Lower leg skin (tissue), 4 donors: ENCODE data around the gene PATZ1. TPM values are rescaled to one million over a fixed set of nuclear protein-coding genes. Genes with fewer than 3 reads are reported as not detected.
"Not testable (repeated sequence)": the region's sequence is repeated elsewhere in the genome, so short reads cannot be mapped to it uniquely, and the experiment has no call there.

Experiments used
- DNase-seq, 2 donors: peaks; one replicate each; pipeline ENCODE4 v3.0.0-alpha.2; 2019; ENCODE audit warnings: low spot score in 2 of 2
- H3K4me3 ChIP-seq: fragments of 200-600 bp; sonication (generic); 2 replicates; pipeline ENCODE4 v1.5.1; 2017; ENCODE audit warnings: mild to moderate bottlenecking, low read depth; ENCODE audit not compliant: poor library complexity, severe bottlenecking
- POLR2A ChIP-seq, 2 donors: fragments of 450-650 bp; IDR thresholded peaks; one replicate each; pipeline ENCODE4 v1.6.1; 2016 to 2017; ENCODE audit warnings: antibody characterized with exemption in 2 of 2, mild to moderate bottlenecking in 1 of 2, moderate library complexity in 1 of 2
- WGBS, 2 donors: methylation state at CpG; one replicate each; pipeline ENCODE4 v1.1.5; 2018; 5-methylcytosine and 5-hydroxymethylcytosine counted together
- intact Hi-C: fragments of 100-400 bp; cut with DNase I; formaldehyde crosslinking; loops from one replicate; pipeline ENCODE4 v1.15.0; 2023; ENCODE audit warnings: low total_unique reads
- total RNA-seq, 4 donors: library from RNA; depleted of rRNA; stranded (reverse); fragments of >200 nt; gene quantifications; one replicate each; pipeline ENCODE4 v1.1.0, GENCODE V29; 2016
- TF ChIP-seq, protein P1 (sequence below), 3 donors: fragments of 450-650 bp; IDR thresholded peaks; one replicate each; pipeline ENCODE4 v1.5.1; 2016; ENCODE audit warnings: antibody characterized with exemption in 3 of 3, mild to moderate bottlenecking in 3 of 3, moderate library complexity in 2 of 3

The PATZ1 gene
- total RNA-seq, 4 donors from 2014 or later, result 10.5 to 17.0 (median 13.0) TPM

DNA sequence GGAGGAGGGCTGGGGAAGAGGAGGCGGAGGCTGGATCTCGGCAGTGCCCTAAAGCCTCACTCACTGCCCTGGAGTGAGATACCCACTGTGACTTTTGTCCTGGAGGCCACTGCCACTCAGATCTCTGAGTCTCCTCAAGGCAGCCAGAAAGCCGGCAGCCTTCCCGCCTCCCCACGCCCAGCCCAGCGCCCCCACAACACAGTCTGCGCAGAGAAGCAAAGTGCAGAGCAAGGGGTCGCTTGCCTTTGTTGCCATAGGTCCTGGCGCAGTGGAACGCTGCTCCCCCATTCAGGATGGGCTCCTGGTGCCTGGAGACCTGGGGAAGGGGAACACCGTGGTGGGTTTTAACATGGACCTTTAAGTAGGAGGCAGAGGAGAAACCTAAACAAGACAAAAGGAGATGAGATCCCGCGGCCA lies 17.6 kb downstream of the PATZ1 start:
- TF ChIP-seq, protein P1, sequence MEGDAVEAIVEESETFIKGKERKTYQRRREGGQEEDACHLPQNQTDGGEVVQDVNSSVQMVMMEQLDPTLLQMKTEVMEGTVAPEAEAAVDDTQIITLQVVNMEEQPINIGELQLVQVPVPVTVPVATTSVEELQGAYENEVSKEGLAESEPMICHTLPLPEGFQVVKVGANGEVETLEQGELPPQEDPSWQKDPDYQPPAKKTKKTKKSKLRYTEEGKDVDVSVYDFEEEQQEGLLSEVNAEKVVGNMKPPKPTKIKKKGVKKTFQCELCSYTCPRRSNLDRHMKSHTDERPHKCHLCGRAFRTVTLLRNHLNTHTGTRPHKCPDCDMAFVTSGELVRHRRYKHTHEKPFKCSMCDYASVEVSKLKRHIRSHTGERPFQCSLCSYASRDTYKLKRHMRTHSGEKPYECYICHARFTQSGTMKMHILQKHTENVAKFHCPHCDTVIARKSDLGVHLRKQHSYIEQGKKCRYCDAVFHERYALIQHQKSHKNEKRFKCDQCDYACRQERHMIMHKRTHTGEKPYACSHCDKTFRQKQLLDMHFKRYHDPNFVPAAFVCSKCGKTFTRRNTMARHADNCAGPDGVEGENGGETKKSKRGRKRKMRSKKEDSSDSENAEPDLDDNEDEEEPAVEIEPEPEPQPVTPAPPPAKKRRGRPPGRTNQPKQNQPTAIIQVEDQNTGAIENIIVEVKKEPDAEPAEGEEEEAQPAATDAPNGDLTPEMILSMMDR (IDR thresholded peaks at IDR 0.05), result no peak
- no peak for TF ChIP-seq POLR2A (IDR thresholded peaks at IDR 0.05)
- intact Hi-C loops, result no loop called here
- 86 to 91% methylated on average over 12 to 13 of the region's 13 CpGs for WGBS, 2 donors
- no peak overlapping the region for H3K4me3 ChIP-seq
- DNase-seq, result no peak

DNA sequence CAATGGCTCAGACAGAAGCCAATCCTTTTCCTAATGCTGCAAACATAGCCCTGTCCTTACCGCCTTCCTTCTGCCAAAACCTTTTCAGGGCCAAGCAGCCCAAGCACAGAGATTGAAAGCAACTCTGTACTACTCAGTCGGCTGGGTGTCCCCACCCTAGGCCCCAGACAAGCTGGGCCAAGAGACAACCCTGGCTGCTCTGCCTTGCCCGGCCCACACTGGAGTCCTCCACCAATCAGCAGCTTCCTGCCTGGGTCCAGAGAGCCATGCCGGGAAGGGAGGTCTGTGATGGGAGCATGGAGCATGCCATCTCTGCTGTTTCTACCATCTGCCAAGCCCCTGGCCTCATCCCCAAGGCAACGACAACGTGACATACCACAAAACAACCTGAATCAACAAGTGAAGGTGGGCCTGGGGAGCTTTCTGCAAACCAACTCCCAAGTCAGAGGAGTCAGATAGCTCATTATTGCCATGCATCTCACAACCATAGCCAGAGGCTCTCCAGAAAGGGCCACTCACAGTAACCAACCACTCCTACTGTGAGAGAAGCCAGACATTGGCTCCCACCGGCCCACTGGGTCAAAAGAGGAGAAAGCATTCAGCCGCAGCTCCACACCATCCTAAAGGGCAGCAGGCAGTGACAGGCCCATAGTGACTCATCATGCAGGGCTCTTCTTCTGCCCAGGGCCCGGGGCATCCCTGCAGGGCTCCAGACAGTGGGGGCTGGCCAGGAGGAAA lies 18.2 kb downstream of the PATZ1 start:
- TF ChIP-seq, protein P1 (IDR thresholded peaks at IDR 0.05), result no peak
- TF ChIP-seq POLR2A (IDR thresholded peaks at IDR 0.05), result no peak
- 49% methylated on average over 9 of the region's 9 CpGs for WGBS, 2 donors
- no peak overlapping the region for H3K4me3 ChIP-seq
- DNase-seq, result no peak
- intact Hi-C loops, result no loop called here

DNA sequence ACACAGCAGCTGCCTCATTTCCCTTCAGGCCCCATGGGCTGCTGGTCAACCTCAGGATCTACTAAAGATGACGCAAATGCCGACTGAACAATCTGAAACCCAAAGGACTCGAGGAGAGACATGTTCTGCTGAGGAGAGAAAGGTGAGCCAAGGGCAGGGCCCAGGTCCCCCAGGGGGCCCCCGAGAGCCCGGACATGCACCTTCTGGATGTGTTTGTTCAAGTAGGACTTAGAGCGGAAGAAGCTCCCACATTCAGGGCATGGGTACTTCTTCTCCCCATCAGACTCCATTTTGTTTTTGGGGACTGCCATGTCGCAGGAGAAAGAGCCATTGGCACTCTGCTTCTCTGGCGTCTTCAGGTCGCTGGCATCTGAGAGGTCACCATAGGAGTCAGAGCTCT lies 19.3 kb downstream of the PATZ1 start:
- no peak for TF ChIP-seq POLR2A (IDR thresholded peaks at IDR 0.05)
- TF ChIP-seq, protein P1 (IDR thresholded peaks at IDR 0.05), result no peak
- peak in 1 of 2 donors; percentile 37 for DNase-seq
- 95 to 96% methylated on average over 9 of the region's 9 CpGs for WGBS, 2 donors
- intact Hi-C loops, result no loop called here
- H3K4me3 ChIP-seq, result no peak overlapping the region

DNA sequence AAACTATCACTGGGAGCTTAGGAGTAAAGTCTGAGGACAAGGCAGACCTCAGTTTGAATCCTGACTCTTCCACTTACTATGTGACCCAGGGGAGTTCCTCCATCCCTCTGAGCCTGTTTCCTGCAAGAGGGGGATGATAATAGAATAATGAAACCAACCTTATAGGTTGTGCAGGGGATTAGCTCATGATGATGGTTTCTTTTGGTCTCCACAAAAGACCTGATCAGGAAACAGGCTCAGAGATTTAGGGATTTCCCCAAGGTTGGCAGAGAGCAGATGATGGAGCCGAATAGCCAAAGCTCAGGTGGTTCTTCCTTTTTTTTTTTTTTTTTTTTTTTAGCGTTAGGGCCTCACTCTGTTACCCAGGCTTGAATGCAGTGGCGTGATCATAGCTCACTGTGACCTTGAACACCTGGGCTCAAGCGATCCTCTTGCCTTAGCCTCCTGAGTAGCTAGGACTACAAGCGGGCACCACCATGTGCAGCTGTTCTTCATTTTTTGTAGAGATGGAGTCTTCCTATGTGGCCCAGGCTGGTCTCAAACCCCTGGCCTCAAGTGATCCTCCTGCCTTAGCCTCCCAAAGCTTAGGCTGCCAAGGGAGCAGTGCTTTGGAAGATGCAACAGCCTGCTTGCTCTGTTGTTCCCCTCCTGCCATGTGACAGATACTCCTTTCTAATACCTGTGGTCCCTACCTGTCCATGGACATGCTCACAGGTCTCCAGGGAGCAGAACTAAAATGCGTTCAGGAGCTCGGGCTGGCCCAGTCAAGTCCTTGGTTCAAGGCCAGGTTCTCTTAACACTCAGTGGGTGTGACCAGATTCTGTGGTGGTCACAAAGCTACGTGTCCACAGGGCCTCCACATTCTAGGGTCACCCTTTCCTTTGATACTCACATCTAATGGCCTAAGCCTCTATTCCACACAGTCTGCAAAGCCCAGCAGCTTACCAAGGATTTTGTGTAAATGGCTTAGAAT lies 22.3 kb downstream of the PATZ1 start:
- 73 to 76% methylated on average over 8 of the region's 8 CpGs for WGBS, 2 donors
- intact Hi-C loops, result no loop called here
- peak in 1 of 2 donors; percentile 53 for DNase-seq
- TF ChIP-seq, protein P1 (IDR thresholded peaks at IDR 0.05), result no peak
- no peak for TF ChIP-seq POLR2A (IDR thresholded peaks at IDR 0.05)
- H3K4me3 ChIP-seq, result no peak overlapping the region

DNA sequence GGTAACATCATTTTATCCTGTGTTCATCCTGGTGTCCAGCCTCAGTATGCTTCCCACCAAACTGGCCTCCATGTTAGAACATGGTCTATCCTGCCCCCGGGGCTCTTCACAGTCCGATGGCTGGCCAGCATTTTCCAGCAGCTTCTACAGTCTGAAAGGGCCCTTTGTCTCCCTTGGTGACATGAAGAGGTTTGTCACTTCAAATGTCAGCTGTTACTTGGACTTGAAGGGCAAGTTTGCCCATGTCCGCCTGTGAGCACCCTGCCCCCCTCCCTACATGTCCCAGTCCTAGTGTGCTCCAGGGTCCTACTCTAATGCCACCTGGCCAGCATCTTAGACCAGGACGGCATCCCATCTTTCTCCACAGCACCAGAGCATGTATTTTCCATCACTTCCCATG lies 24.7 kb downstream of the PATZ1 start:
- intact Hi-C loops, result no loop called here
- TF ChIP-seq, protein P1 (IDR thresholded peaks at IDR 0.05), result no peak
- no peak for TF ChIP-seq POLR2A (IDR thresholded peaks at IDR 0.05)
- no peak overlapping the region for H3K4me3 ChIP-seq
- DNase-seq, result no peak
- 82 to 93% methylated on average over 4 of the region's 4 CpGs for WGBS, 2 donors

DNA sequence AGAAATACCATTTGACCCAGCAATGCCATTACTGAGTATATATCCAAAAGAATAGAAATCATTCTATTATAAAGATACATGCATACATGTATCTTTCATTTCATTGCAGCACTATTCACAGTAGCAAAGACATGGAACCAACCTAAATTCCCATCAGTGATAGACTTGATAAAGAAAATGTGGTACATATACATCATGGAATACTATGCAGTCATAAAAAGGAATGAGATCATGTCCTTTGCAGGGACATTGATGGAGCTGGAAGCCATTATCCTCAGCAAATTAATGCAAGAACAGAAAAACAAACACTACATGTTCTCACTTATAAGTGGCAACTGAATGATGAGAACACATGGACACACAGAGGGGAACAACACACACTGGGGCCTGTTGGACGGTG lies 31.9 kb downstream of the PATZ1 start:
- intact Hi-C loops, result loop anchor here (10.0 kb wide), 1 partner anchor 889 kb away; the partner anchor contains the start of gene MTFP1
- 91 to 93% methylated on average over 1 of the region's 1 CpG for WGBS, 2 donors
- DNase-seq, H3K4me3 ChIP-seq: not testable (repeated sequence)
